H1 (cell line): ENCODE data around the gene TMEM18. TPM values are rescaled to one million over a fixed set of nuclear protein-coding genes. Genes with fewer than 3 reads are reported as not detected.

ENCODE experiments used
- CTCF ChIA-PET: fragments of 300-600 bp; sonication (Branson Sonifier 250); formaldehyde crosslinking; loops from one replicate; lab custom pipeline; 2021; ENCODE audit not compliant: partially characterized antibody; lab: Charles Lee
- POLR2A ChIA-PET: fragments of 300-600 bp; sonication (Branson Sonifier 250); formaldehyde crosslinking; loops from one replicate; lab custom pipeline; 2021; ENCODE audit warnings: inconsistent platforms; ENCODE audit not compliant: partially characterized antibody; lab: Charles Lee
- DNase-seq, 2 experiments: peaks; one replicate each; pipeline versions ENCODE4 v3.0.0 to v3.0.0-alpha.2; 2010 to 2022; ENCODE audit warnings: low spot score in 2 of 2, low read depth in 1 of 2, mixed read lengths in 1 of 2
- FAIRE-seq: peaks from 2 replicates; lab custom pipeline; 2011; peaks lifted over from hg19 to GRCh38; lab: Jason Lieb, UNC
- H2AFZ ChIP-seq: 2 replicates; pipeline ENCODE4 v1.8.1; 2012; ENCODE audit warnings: low read length, inconsistent platforms
- H2AK5ac ChIP-seq: 2 replicates; pipeline ENCODE4 v1.6.1; 2013; ENCODE audit warnings: low read depth, low read length
- H2BK120ac ChIP-seq: replicated peaks from 2 replicates; pipeline ENCODE3; 2013; ENCODE audit warnings: low read depth, low read length, inconsistent platforms
- H2BK12ac ChIP-seq: 2 replicates; pipeline ENCODE4 v1.6.1; 2013; ENCODE audit warnings: low read depth, low read length
- H2BK15ac ChIP-seq: 2 replicates; pipeline ENCODE4 v1.6.1; 2013; ENCODE audit warnings: low read length
- H2BK20ac ChIP-seq: 2 replicates; pipeline ENCODE4 v1.6.1; 2013; ENCODE audit warnings: low read length
- H2BK5ac ChIP-seq: 2 replicates; pipeline ENCODE4 v1.6.1; 2013; ENCODE audit warnings: low read depth, low read length
- H3K14ac ChIP-seq: 2 replicates; pipeline ENCODE4 v1.6.1; 2013; ENCODE audit warnings: inconsistent platforms; ENCODE audit not compliant: insufficient read length
- H3K18ac ChIP-seq: 2 replicates; pipeline ENCODE4 v1.6.1; 2013; ENCODE audit warnings: low read length; ENCODE audit errors: extremely low read depth
- H3K23ac ChIP-seq: 2 replicates; pipeline ENCODE4 v1.6.1; 2013; ENCODE audit warnings: inconsistent platforms; ENCODE audit not compliant: insufficient read length
- H3K23me2 ChIP-seq: 2 replicates; pipeline ENCODE4 v1.6.1; 2013; ENCODE audit warnings: low read depth, low read length
- H3K27ac ChIP-seq: 2 replicates; pipeline ENCODE4 v1.6.1; 2011; ENCODE audit warnings: low read depth, low read length, inconsistent platforms
- H3K27me3 ChIP-seq, 4 experiments: replicated peaks in 1 of 4; 1 replicate in 1 of 4; 2 replicates in 3 of 4; pipeline versions ENCODE4 v1.6.1 to v1.8.1; 2011 to 2013; ENCODE audit warnings: low read length in 3 of 4, mild to moderate bottlenecking in 3 of 4, inconsistent platforms in 2 of 4, mixed read lengths in 2 of 4, moderate library complexity in 1 of 4; ENCODE audit not compliant: control insufficient read depth in 3 of 4, insufficient read depth in 3 of 4; ENCODE audit errors: extremely low read depth in 1 of 4
- H3K36me3 ChIP-seq, 4 experiments: 2 replicates each; pipeline versions ENCODE4 v1.6.1 to v1.8.1; 2011 to 2013; ENCODE audit warnings: mild to moderate bottlenecking in 4 of 4, low read length in 3 of 4, moderate library complexity in 2 of 4, control low read depth in 1 of 4, inconsistent platforms in 1 of 4; ENCODE audit not compliant: insufficient read depth in 4 of 4, control insufficient read depth in 2 of 4
- H3K4ac ChIP-seq: replicated peaks from 2 replicates; pipeline ENCODE3; 2013; ENCODE audit warnings: low read length, low read depth, mixed read lengths, inconsistent platforms; ENCODE audit not compliant: insufficient read length
- H3K4me1 ChIP-seq, 4 experiments: replicated peaks in 1 of 4; 1 replicate in 1 of 4; 2 replicates in 3 of 4; pipeline versions ENCODE4 v1.6.1 to v1.8.1; 2011 to 2013; ENCODE audit warnings: low read length in 3 of 4, inconsistent platforms in 2 of 4, mixed read lengths in 1 of 4; ENCODE audit not compliant: insufficient read depth in 4 of 4, control insufficient read depth in 3 of 4
- H3K4me2 ChIP-seq, 2 experiments: 2 replicates each; pipeline versions ENCODE4 v1.6.1 to v1.8.1; 2011 to 2013; ENCODE audit warnings: low read depth in 2 of 2, low read length in 2 of 2, control low read depth in 1 of 2, inconsistent platforms in 1 of 2, mild to moderate bottlenecking in 1 of 2; ENCODE audit not compliant: insufficient read depth in 1 of 2
- H3K4me3 ChIP-seq, 4 experiments: fragments of 200-600, 300-600 bp in 1 of 4; sonication (generic), shearing (Covaris generic), sonication (Bioruptor Twin) in 1 of 4; 2 replicates each; pipeline versions ENCODE4 v1.5.1 to v1.8.1; 2011 to 2016; ENCODE audit warnings: low read length in 4 of 4, low read depth in 3 of 4, control low read depth in 2 of 4, inconsistent platforms in 2 of 4, mild to moderate bottlenecking in 2 of 4, mixed read lengths in 1 of 4, moderate library complexity in 1 of 4; ENCODE audit not compliant: insufficient read depth in 2 of 4; ENCODE audit errors: extremely low read depth in 1 of 4
- H3K56ac ChIP-seq: replicated peaks from 2 replicates; pipeline ENCODE3; 2013; ENCODE audit warnings: low read depth, mild to moderate bottlenecking, mixed read lengths, low read length, inconsistent platforms; ENCODE audit not compliant: insufficient read length
- H3K79me1 ChIP-seq: 2 replicates; pipeline ENCODE4 v1.6.1; 2013; ENCODE audit warnings: low read depth, low read length, control low read depth
- H3K79me2 ChIP-seq, 2 experiments: 2 replicates each; pipeline versions ENCODE4 v1.6.1 to v1.8.1; 2012 to 2013; ENCODE audit warnings: low read length in 2 of 2, mild to moderate bottlenecking in 2 of 2, inconsistent platforms in 1 of 2; ENCODE audit not compliant: insufficient read depth in 2 of 2, control insufficient read depth in 1 of 2
- H3K9ac ChIP-seq, 4 experiments: replicated peaks in 1 of 4; 1 replicate in 1 of 4; 2 replicates in 3 of 4; pipeline versions ENCODE4 v1.6.1 to v1.8.1; 2011 to 2013; ENCODE audit warnings: low read depth in 3 of 4, low read length in 3 of 4, control low read depth in 2 of 4, mild to moderate bottlenecking in 2 of 4, moderate library complexity in 2 of 4, inconsistent platforms in 1 of 4; ENCODE audit errors: extremely low read depth in 1 of 4
- H3K9me3 ChIP-seq, 2 experiments: 2 replicates each; pipeline versions ENCODE4 v1.6.1 to v1.8.1; 2012 to 2013; ENCODE audit warnings: mild to moderate bottlenecking in 2 of 2, moderate library complexity in 2 of 2, control low read depth in 1 of 2, inconsistent platforms in 1 of 2, low read depth in 1 of 2, low read length in 1 of 2, mixed read lengths in 1 of 2; ENCODE audit not compliant: insufficient read depth in 2 of 2
- H4K20me1 ChIP-seq, 2 experiments: replicated peaks in 1 of 2; 2 replicates each; pipeline versions ENCODE3 to v1.8.1; 2011 to 2013; ENCODE audit warnings: inconsistent platforms in 2 of 2, low read length in 2 of 2, mild to moderate bottlenecking in 1 of 2; ENCODE audit not compliant: insufficient read depth in 2 of 2, control insufficient read depth in 1 of 2
- H4K5ac ChIP-seq: 2 replicates; pipeline ENCODE4 v1.6.1; 2013; ENCODE audit warnings: low read length, low read depth, mixed read lengths, inconsistent platforms; ENCODE audit not compliant: insufficient read length
- H4K8ac ChIP-seq: 2 replicates; pipeline ENCODE4 v1.8.0; 2013; ENCODE audit warnings: mild to moderate bottlenecking, moderate library complexity, low read length, inconsistent platforms; ENCODE audit not compliant: insufficient read depth; ENCODE audit errors: extremely low read depth
- H4K91ac ChIP-seq: replicated peaks from 2 replicates; pipeline ENCODE3; 2013; ENCODE audit warnings: low read length, mixed read lengths, inconsistent platforms; ENCODE audit not compliant: insufficient read length
- EGR1 ChIP-seq: IDR thresholded peaks from 2 replicates; pipeline ENCODE4 v1.6.1; 2011; ENCODE audit warnings: low read depth, low read length, borderline replicate concordance
- JUND ChIP-seq: IDR thresholded peaks from 2 replicates; pipeline ENCODE4 v1.6.1; 2011; ENCODE audit warnings: mild to moderate bottlenecking, improper control_type of control experiment, low read length
- RXRA ChIP-seq: IDR thresholded peaks from 2 replicates; pipeline ENCODE4 v1.6.1; 2011; ENCODE audit warnings: low read depth, mild to moderate bottlenecking, low read length, moderate library complexity; ENCODE audit not compliant: insufficient read depth
- WGBS, 2 experiments: shearing (Covaris generic) in 1 of 2; methylation state at CpG; one replicate each; pipeline versions ENCODE4 v1.1.6 to v1.1.7; 2013 to 2015; ENCODE audit warnings: low lambda C conversion rate in 2 of 2, mixed read lengths in 2 of 2, inconsistent platforms in 1 of 2, low coverage in 1 of 2, missing lambda C conversion rate in 1 of 2; ENCODE audit not compliant: insufficient replicate concordance in 2 of 2, insufficient coverage in 1 of 2, insufficient read length in 1 of 2; ENCODE audit errors: extremely low coverage in 1 of 2, missing lambda C conversion rate in 1 of 2; 5-methylcytosine and 5-hydroxymethylcytosine counted together
- polyA plus RNA-seq, 7 experiments: library from polyadenylated mRNA; depleted of rRNA in 3 of 7; stranded (reverse) in 5 of 7; unstranded in 2 of 7; fragments of >200 nt in 5 of 7; fragments of 200-250 nt in 2 of 7; gene quantifications; 1 replicate in 5 of 7; 2 replicates in 1 of 7; 4 replicates in 1 of 7; pipeline versions ENCODE4 v1.2.1 to v1.2.3, GENCODE V29; 2011 to 2013; ENCODE audit warnings: missing spikeins in 2 of 7, mixed read lengths in 2 of 7
- total RNA-seq: library from RNA; stranded (reverse); fragmentation: NEBNext Ultra II Directional; extraction: Animal tissue kit (Norgen Biotek cat#: 25700); gene quantifications from 2 replicates; pipeline ENCODE4 v1.2.1, GENCODE V29; 2021

TMEM18 gene
- total and polyA plus RNA-seq, 2 of the 8 experiments (the other 6 are each of a cell fraction or from before 2014, with no cell fraction given) = 22.4 to 27.1 TPM

DNA sequence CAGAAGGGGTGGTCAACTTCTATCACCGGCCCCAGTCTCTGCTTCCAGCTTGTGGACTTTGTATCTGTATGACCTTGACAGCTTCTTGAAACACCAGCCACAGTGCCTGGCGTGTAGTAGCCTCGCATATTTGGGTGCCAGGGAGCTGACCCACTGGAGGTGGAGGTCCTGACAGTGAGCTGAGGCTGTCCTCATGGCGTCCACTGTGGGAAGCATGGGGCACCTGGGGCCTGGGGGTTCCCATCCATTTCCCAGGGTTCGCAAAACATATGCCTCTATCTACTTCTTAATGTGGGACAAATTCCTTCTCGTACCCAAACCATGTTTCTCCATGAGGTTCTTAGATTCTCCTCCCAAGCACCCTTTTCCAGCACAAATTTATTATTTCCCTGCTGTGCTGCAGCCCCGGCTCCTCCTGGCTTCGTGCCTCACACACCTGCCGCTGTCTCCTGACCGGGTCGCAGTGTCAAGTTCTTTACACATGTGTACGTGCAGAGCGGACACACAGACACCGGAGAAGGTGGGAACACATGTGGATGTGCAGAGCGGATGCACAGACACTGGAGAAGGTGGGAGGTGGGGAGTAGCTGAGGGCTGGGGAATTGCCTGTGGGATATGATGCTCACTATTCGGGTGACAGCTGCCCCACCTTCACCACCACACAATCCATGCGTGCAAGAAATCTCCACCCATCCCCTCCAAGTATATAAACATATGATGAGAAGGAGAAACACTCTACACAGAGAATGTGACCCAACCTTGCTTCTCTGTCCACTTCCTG lies 23.4 kb downstream of the TMEM18 start:
- H2BK20ac ChIP-seq = no peak overlapping the region
- H4K91ac ChIP-seq = no peak overlapping the region
- no peaks in the 10 kb centered on the region for H3K9me3 ChIP-seq
- H2BK5ac ChIP-seq = no peak overlapping the region
- no peak overlapping the region for H2BK12ac ChIP-seq
- no peak overlapping the region for H3K14ac ChIP-seq
- TF ChIP-seq EGR1 = no peak
- TF ChIP-seq JUND = no peak
- TF ChIP-seq RXRA = no peak
- TF ChIP-seq, all 59 proteins: peak for 0
- H3K56ac ChIP-seq = no peak overlapping the region
- no peak overlapping the region for H3K4me3 ChIP-seq
- no peak overlapping the region for H3K23ac ChIP-seq
- H2AFZ ChIP-seq = no peak overlapping the region
- no peaks in the 10 kb centered on the region for H3K27me3 ChIP-seq
- H3K4me1 ChIP-seq = no peaks in the 10 kb centered on the region
- H2BK15ac ChIP-seq = no peak overlapping the region
- no peak overlapping the region for H4K8ac ChIP-seq
- H3K27ac ChIP-seq = no peak overlapping the region
- no peaks in the 10 kb centered on the region for H3K79me1 ChIP-seq
- no peaks in the 10 kb centered on the region for H3K23me2 ChIP-seq
- H2AK5ac ChIP-seq = no peak overlapping the region
- no peak overlapping the region for H2BK120ac ChIP-seq
- 83% methylated on average over 17 of the region's 17 CpGs; no CpG with 5 or more reads in 1 of the 2 experiments for WGBS, 2 experiments
- H3K79me2 ChIP-seq = no peaks in the 10 kb centered on the region
- FAIRE-seq (no peak), DNase-seq (peak in 1 of 2 experiments; percentile 8)
- H4K20me1 ChIP-seq = no peaks in the 10 kb centered on the region
- no peak overlapping the region for H4K5ac ChIP-seq
- POLR2A ChIA-PET = no interaction called here
- H3K4ac ChIP-seq = no peak overlapping the region
- no peak overlapping the region for H3K4me2 ChIP-seq
- CTCF ChIA-PET = interaction anchor here (1.0 to 1.9 kb wide), 2 partner anchors 9 to 18 kb away, joined by 3 to 6 read pairs; no protein-coding TSS in a partner anchor
- H3K36me3 ChIP-seq = no peaks in the 10 kb centered on the region
- H3K18ac ChIP-seq = no peak overlapping the region
- no peak overlapping the region for H3K9ac ChIP-seq
